ENCODE results near the gene SARS1.

Gene SARS1

DNA sequence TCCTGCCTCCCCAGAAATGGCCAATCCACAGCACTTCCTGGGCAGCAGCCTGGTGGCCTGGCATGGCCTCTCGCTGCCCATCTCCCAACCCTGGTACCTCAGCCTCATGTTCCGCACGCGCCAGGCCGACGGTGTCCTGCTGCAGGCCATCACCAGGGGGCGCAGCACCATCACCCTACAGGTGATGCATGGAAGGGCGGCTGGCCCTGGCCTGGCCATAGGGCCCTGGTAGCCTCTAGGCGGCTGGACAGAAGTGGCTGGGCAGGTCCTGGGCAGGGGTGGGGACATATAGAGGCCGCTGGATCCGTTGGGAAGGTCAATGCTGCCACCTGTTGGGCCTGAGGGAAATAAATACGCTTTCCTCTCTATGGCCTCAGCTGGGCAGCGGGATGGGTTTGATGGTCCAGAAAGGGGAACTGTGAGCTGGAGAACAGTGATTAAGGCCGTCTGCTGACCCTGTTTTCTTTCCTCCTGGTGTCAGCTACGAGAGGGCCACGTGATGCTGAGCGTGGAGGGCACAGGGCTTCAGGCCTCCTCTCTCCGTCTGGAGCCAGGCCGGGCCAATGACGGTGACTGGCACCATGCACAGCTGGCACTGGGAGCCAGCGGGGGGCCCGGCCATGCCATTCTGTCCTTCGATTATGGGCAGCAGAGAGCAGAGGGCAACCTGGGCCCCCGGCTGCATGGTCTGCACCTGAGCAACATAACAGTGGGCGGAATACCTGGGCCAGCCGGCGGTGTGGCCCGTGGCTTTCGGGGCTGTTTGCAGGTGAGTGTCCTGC is 50.1 kb downstream of the SARS1 start:
- peak; percentile 57 for DNase-seq

GRCh38 chr1:109264379-109264755 is 50.6 kb downstream of the SARS1 start:
- DNase-seq = no peak

DNA sequence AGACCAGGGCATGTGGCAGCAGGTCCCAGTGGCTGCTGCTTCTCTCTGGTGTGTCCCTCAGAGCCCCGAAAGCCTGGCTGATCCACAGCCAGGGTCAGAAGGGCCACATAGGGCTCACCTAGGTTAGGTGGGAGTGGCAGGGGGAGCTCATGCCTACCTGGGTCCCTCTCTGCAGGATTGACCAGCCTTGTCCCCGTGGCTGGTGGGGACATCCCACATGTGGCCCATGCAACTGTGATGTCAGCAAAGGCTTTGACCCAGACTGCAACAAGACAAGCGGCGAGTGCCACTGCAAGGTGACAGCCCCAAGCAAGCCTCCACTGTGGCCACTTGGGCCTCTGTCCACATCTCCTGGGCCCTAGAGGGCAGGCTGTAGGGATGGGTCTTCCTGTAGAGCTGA is 51.3 kb downstream of the SARS1 start:
- no peak for DNase-seq

GRCh38 chr1:109265741-109266330 is 52.1 kb downstream of the SARS1 start:
- DNase-seq = no peak

DNA sequence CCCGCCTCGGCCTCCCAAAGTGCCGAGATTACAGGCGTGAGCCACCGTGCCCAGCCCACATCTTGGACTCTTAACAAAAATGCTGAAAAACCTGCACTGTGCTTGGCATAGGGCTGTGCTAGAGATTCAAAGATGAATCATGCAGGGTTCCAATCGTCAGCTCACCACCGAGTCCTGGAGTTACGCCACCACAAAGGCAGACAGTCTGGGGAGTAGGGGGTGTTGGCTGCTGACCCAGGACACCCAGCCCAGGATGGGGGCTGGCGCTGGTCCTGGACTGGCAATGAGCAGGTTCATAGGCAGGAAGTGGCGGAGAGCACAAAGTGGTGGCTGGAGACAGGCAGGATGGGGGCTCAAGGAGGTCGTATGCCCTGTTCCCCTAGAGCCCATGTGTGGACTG is 53.2 kb downstream of the SARS1 start:
- no peak for DNase-seq

- no peak for DNase-seq
Observed at GRCh38 chr1:109267743-109268300, 54.1 kb downstream of the SARS1 start.

GRCh38 chr1:109268431-109269211 is 54.9 kb downstream of the SARS1 start:
- no peak for DNase-seq

GRCh38 chr1:109269212-109269980 is 55.7 kb downstream of the SARS1 start:
- no peak for DNase-seq

DNA sequence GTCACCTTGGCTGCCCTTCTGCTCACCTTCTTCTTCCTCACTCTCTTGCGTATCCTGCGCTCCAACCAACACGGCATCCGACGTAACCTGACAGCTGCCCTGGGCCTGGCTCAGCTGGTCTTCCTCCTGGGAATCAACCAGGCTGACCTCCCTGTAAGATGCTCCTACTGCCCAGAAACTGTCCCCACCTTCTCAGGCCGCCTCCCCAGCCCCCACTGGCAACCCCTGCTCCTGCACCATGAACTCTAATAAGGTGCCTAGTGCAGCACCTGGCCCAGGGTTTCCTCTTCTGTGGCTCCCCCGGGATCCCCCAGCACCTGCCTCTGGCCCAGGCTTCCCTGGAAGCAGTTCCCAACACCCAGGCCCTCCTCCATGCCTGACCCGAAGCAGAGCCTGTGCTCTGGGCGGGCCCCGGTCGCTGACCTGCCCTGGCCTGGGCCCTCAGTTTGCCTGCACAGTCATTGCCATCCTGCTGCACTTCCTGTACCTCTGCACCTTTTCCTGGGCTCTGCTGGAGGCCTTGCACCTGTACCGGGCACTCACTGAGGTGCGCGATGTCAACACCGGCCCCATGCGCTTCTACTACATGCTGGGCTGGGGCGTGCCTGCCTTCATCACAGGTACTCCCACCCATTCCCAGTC is 56.4 kb downstream of the SARS1 start:
- DNase-seq = no peak

DNA sequence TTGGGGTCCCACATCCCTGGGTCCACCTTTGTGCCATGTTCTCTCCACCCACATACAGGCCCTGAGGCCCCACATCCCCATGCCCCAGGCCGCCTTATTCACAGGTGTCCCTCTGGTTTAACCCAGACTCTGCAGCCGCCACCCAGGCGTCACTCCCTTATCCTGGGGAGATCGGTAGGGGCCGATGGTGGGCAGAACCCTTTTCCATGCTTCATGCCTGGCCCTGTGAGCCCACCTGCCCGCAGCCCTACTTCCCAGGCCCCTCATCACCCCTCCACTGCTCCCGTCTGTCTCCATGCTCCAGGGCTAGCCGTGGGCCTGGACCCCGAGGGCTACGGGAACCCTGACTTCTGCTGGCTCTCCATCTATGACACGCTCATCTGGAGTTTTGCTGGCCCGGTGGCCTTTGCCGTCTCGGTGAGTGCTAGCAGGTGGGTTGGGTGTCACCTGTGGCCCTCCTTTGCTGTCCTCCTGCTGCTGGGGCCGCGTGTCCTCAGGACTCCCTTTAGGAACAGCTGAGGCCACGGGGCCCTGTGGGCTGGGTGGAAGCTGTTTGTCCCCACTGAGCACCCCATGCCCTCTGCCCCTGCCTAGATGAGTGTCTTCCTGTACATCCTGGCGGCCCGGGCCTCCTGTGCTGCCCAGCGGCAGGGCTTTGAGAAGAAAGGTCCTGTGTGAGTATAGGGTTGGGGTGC is 57.1 kb downstream of the SARS1 start:
- DNase-seq = no peak

GRCh38 chr1:109271458-109271857 is 57.7 kb downstream of the SARS1 start:
- no peak for DNase-seq

GRCh38 chr1:109272021-109272799 is 58.5 kb downstream of the SARS1 start:
- DNase-seq = no peak

- no peak for DNase-seq
Observed at GRCh38 chr1:109272831-109273547, 59.3 kb downstream of the SARS1 start.

DNA sequence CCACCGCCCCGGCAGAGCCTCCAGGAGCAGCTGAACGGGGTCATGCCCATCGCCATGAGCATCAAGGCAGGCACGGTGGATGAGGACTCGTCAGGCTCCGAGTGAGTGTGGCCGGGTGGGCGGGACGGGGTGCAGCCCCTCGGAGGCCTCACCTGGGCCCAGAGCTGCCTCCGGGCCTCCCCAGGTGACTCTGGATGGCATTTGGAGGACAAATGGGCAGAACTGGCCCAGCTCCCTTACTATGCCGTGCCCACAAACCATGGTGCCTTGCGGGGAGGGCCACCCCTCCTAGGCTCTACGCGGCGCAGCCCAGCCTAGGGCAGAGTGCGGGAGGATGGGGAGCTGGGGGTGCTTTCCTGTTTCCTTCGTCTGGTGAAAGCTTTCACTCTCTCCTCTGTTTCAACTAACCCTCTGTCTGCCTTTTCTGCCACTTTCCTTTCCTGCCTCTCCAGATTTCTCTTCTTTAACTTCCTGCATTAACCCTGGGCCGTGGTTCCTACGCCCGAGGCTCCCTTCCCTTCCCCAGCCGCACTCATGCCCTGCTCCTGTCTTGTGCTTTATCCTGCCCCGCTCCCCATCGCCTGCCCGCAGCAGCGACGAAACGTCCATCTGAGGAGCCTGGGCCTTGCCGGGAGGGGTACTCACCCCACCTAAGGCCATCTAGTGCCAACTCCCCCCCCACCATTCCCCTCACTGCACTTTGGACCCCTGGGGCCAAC is 60.0 kb downstream of the SARS1 start:
- no peak for DNase-seq

DNA sequence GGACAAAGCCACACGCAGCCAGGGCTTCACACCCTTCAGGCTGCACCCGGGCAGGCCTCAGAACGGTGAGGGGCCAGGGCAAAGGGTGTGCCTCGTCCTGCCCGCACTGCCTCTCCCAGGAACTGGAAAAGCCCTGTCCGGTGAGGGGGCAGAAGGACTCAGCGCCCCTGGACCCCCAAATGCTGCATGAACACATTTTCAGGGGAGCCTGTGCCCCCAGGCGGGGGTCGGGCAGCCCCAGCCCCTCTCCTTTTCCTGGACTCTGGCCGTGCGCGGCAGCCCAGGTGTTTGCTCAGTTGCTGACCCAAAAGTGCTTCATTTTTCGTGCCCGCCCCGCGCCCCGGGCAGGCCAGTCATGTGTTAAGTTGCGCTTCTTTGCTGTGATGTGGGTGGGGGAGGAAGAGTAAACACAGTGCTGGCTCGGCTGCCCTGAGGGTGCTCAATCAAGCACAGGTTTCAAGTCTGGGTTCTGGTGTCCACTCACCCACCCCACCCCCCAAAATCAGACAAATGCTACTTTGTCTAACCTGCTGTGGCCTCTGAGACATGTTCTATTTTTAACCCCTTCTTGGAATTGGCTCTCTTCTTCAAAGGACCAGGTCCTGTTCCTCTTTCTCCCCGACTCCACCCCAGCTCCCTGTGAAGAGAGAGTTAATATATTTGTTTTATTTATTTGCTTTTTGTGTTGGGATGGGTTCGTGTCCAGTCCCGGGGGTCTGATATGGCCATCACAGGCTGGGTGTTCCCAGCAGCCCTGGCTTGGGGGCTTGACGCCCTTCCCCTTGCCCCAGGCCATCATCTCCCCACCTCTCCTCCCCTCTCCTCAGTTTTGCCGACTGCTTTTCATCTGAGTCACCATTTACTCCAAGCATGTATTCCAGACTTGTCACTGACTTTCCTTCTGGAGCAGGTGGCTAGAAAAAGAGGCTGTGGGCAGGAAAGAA is 61.1 kb downstream of the SARS1 start:
- DNase-seq = no peak

- DNase-seq = no peak
Observed at GRCh38 chr1:109275706-109276345, 62.1 kb downstream of the SARS1 start.

DNA sequence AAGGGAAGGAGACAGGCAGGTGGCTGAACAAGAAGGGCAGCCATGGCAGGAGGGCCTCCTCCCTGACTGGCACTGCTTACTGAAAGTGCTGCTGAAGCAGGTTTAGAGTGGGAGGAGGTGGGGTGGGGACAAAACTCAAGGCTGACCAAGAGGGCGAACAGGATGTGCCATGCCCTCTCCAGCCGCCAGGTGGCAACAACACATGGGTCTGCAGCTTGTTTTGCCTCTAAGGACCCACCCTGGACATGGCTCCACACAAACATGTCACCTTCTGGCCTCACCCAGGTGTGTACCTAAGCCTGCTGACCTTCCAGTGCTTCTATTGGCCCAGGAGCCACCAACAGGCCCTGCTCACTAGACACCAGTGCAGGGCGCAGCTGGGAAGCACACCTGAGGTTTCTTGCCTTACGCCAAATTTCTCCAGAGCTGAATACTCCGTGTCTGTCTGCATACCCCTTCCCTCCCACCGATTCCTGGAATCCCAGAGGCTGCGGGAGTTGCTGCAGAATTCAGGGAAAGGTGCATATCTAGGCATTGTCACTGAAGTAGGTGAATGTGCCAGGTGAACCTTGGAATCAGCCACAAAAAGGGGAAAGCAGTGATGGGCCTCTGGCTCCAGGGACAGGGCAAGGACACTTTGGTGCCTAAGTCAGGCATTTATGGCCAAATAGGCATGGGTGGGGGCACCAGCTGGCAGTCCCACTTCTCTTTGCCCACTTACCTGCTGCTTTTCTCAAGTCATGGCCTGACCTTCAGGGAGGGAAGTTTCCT is 63.9 kb downstream of the SARS1 start:
- peak; percentile 38 for DNase-seq
